H9 (cell line): ENCODE data around the gene PNMA8A. TPM values are rescaled to one million over a fixed set of nuclear protein-coding genes. Genes with fewer than 3 reads are reported as not detected.

Experiments used
- DNase-seq: peaks from one replicate; pipeline ENCODE4 v3.0.0-alpha.2; 2017
- H2AFZ ChIP-seq: one replicate; pipeline ENCODE4 v1.6.1; 2013; ENCODE audit warnings: mild to moderate bottlenecking, low read length, control low read depth, moderate library complexity
- H2AK5ac ChIP-seq: 2 replicates; pipeline ENCODE4 v1.6.1; 2013; ENCODE audit warnings: low read length, control low read depth, mixed read lengths; ENCODE audit not compliant: insufficient read length
- H2BK120ac ChIP-seq: one replicate; pipeline ENCODE4 v1.6.1; 2013; ENCODE audit warnings: low read depth, mild to moderate bottlenecking, low read length, control low read depth, inconsistent platforms; ENCODE audit not compliant: poor library complexity, severe bottlenecking
- H2BK12ac ChIP-seq: 2 replicates; pipeline ENCODE4 v1.6.1; 2013; ENCODE audit warnings: low read length, control low read depth, mixed read lengths, low read depth; ENCODE audit not compliant: insufficient read length
- H2BK15ac ChIP-seq: 2 replicates; pipeline ENCODE4 v1.6.1; 2013; ENCODE audit warnings: low read depth, low read length, control low read depth
- H2BK20ac ChIP-seq: one replicate; pipeline ENCODE4 v1.6.1; 2013; ENCODE audit warnings: low read depth, mild to moderate bottlenecking, low read length, control low read depth, inconsistent platforms; ENCODE audit not compliant: poor library complexity, severe bottlenecking
- H2BK5ac ChIP-seq: 2 replicates; pipeline ENCODE4 v1.6.1; 2013; ENCODE audit warnings: low read length, control low read depth, mixed read lengths; ENCODE audit not compliant: insufficient read length
- H3K14ac ChIP-seq: 2 replicates; pipeline ENCODE4 v1.6.1; 2013; ENCODE audit warnings: low read length, control low read depth; ENCODE audit not compliant: insufficient read depth
- H3K18ac ChIP-seq: 2 replicates; pipeline ENCODE4 v1.6.1; 2013; ENCODE audit warnings: low read depth, mild to moderate bottlenecking, mixed read lengths, low read length, control low read depth; ENCODE audit not compliant: insufficient read length
- H3K23ac ChIP-seq: 2 replicates; pipeline ENCODE4 v1.6.1; 2013; ENCODE audit warnings: low read length, control low read depth, mixed read lengths, low read depth; ENCODE audit not compliant: insufficient read length
- H3K23me2 ChIP-seq: 2 replicates; pipeline ENCODE4 v1.6.1; 2013; ENCODE audit warnings: low read depth, mild to moderate bottlenecking, mixed read lengths, low read length, control low read depth; ENCODE audit not compliant: insufficient read length, poor library complexity, severe bottlenecking
- H3K27ac ChIP-seq: 2 replicates; pipeline ENCODE4 v1.5.1; 2013; ENCODE audit warnings: low read length, control low read depth, mixed read lengths, low read depth; ENCODE audit not compliant: insufficient read length
- H3K27me3 ChIP-seq: 2 replicates; pipeline ENCODE4 v1.6.1; 2013; ENCODE audit warnings: low read length, control low read depth, inconsistent platforms; ENCODE audit not compliant: insufficient read depth
- H3K4ac ChIP-seq: 2 replicates; pipeline ENCODE4 v1.6.1; 2013; ENCODE audit warnings: low read depth, mild to moderate bottlenecking, control low read depth, inconsistent platforms, low read length, moderate library complexity
- H3K4me1 ChIP-seq: 2 replicates; pipeline ENCODE4 v1.6.1; 2013; ENCODE audit warnings: low read length, control low read depth, inconsistent platforms; ENCODE audit not compliant: insufficient read depth
- H3K4me2 ChIP-seq: 2 replicates; pipeline ENCODE4 v1.6.1; 2013; ENCODE audit warnings: low read length, control low read depth, mixed read lengths; ENCODE audit not compliant: insufficient read length, insufficient read depth
- H3K56ac ChIP-seq: 2 replicates; pipeline ENCODE4 v1.6.1; 2013; ENCODE audit warnings: low read depth, mild to moderate bottlenecking, mixed read lengths, low read length, control low read depth; ENCODE audit not compliant: insufficient read length
- H3K79me1 ChIP-seq: 2 replicates; pipeline ENCODE4 v1.6.1; 2013; ENCODE audit warnings: low read depth, mild to moderate bottlenecking, moderate library complexity, low read length, control low read depth, inconsistent platforms; ENCODE audit not compliant: insufficient read depth, poor library complexity, severe bottlenecking
- H3K79me2 ChIP-seq: 2 replicates; pipeline ENCODE4 v1.6.1; 2013; ENCODE audit warnings: low read length, control low read depth, inconsistent platforms; ENCODE audit not compliant: insufficient read depth
- H3K9ac ChIP-seq: 2 replicates; pipeline ENCODE4 v1.6.1; 2013; ENCODE audit warnings: low read length, control low read depth, mixed read lengths; ENCODE audit not compliant: insufficient read length; ENCODE audit errors: extremely low read depth
- H3K9me3 ChIP-seq: one replicate; pipeline ENCODE4 v1.6.1; 2013; ENCODE audit warnings: low read depth, low read length, inconsistent platforms; ENCODE audit not compliant: control insufficient read depth
- H3T11ph ChIP-seq: one replicate; pipeline ENCODE4 v1.6.1; 2013; ENCODE audit warnings: mild to moderate bottlenecking, low read length, control low read depth, inconsistent platforms
- H4K20me1 ChIP-seq: one replicate; pipeline ENCODE4 v1.6.1; 2013; ENCODE audit not compliant: control insufficient read depth, insufficient read length, insufficient read depth
- H4K5ac ChIP-seq: 2 replicates; pipeline ENCODE4 v1.6.1; 2013; ENCODE audit warnings: low read depth, mild to moderate bottlenecking, mixed read lengths, low read length, control low read depth; ENCODE audit not compliant: insufficient read length
- H4K8ac ChIP-seq: replicated peaks from 2 replicates; pipeline ENCODE4 v1.6.1; 2013; ENCODE audit warnings: low read length, control low read depth, mixed read lengths, low read depth; ENCODE audit not compliant: insufficient read length
- H4K91ac ChIP-seq: 2 replicates; pipeline ENCODE4 v1.6.1; 2013; ENCODE audit warnings: low read depth, mild to moderate bottlenecking, moderate library complexity, mixed read lengths, low read length, control low read depth; ENCODE audit not compliant: insufficient read length
- H3K27ac Mint-ChIP-seq, 3 experiments: 2 replicates in 2 of 3; 3 replicates in 1 of 3; pipeline ENCODE4 v1.8.0; 2020 to 2021; ENCODE audit warnings: mixed read lengths in 3 of 3, mild to moderate bottlenecking in 1 of 3, moderate library complexity in 1 of 3
- H3K27me3 Mint-ChIP-seq: 2 replicates; pipeline ENCODE4 v1.8.0; 2021; ENCODE audit warnings: low read depth, mild to moderate bottlenecking, moderate library complexity, mixed read lengths
- H3K36me3 Mint-ChIP-seq, 3 experiments: 2 replicates in 2 of 3; 3 replicates in 1 of 3; pipeline ENCODE4 v1.8.0; 2020 to 2021; ENCODE audit warnings: low read depth in 3 of 3, mixed read lengths in 3 of 3; ENCODE audit not compliant: insufficient read depth in 1 of 3
- H3K4me1 Mint-ChIP-seq, 2 experiments: 2 replicates each; pipeline ENCODE4 v1.8.0; 2020; ENCODE audit warnings: mixed read lengths in 2 of 2
- H3K4me3 Mint-ChIP-seq, 2 experiments: 2 replicates in 1 of 2; 3 replicates in 1 of 2; pipeline ENCODE4 v1.8.0; 2020 to 2021; ENCODE audit warnings: mild to moderate bottlenecking in 2 of 2, mixed read lengths in 2 of 2, moderate library complexity in 1 of 2
- H3K9me3 Mint-ChIP-seq, 2 experiments: 2 replicates in 1 of 2; 3 replicates in 1 of 2; pipeline ENCODE4 v1.8.0; 2020; ENCODE audit warnings: mild to moderate bottlenecking in 2 of 2, mixed read lengths in 2 of 2, moderate library complexity in 1 of 2
- CTCF ChIP-seq: fragments of 200-600 bp; sonication (generic); conservative IDR thresholded peaks from 3 replicates; pipeline ENCODE4 v1.8.0; 2021; ENCODE audit warnings: antibody characterized with exemption, mild to moderate bottlenecking
- WGBS: extraction: QIAGEN DNeasy Blood & Tissue Kit; methylation state at CpG from one replicate; pipeline ENCODE4 v1.1.7; 2013; ENCODE audit warnings: missing lambda C conversion rate, low lambda C conversion rate, mixed read lengths; ENCODE audit not compliant: insufficient read length; ENCODE audit errors: extremely low coverage; 5-methylcytosine and 5-hydroxymethylcytosine counted together
- total RNA-seq: library from RNA; stranded (reverse); gene quantifications from 2 replicates; pipeline ENCODE4 v1.2.1, GENCODE V29; 2021

PNMA8A gene
- total RNA-seq, 1 experiment from 2014 or later, result 22.6 TPM

- H2AFZ ChIP-seq, result no peak overlapping the region
- H3K4me1 ChIP-seq, result no peaks in the 10 kb centered on the region
- H3K79me1 ChIP-seq, result peaks cover 5% of the 10 kb centered on the region
- no peak overlapping the region for H2BK12ac ChIP-seq
- peak overlapping the region; percentile 60 for H3K4me2 ChIP-seq
- no peak overlapping the region for H3K14ac ChIP-seq
- Mint-ChIP-seq H3K27ac (no peak overlapping the region), H3K36me3 (peaks cover 24 to 34% (median 32%) of the 10 kb centered on the region in 3 experiments), H3K27me3 (peaks cover 12% of the 10 kb centered on the region), H3K4me3 (peak overlapping the region; percentile 72 to 80), H3K9me3 (no peaks in the 10 kb centered on the region), H3K4me1 (peaks cover 3 to 13% of the 10 kb centered on the region in 2 experiments; a peak in 3 of 4 replicates)
- H2BK15ac ChIP-seq, result no peak overlapping the region
- H3K23me2 ChIP-seq, result peaks cover 6% of the 10 kb centered on the region
- no peak for DNase-seq
- H2AK5ac ChIP-seq, result no peak overlapping the region
- H3K18ac ChIP-seq, result no peak overlapping the region
- H2BK5ac ChIP-seq, result no peak overlapping the region
- H3K79me2 ChIP-seq, result no peaks in the 10 kb centered on the region
- no peak overlapping the region for H3K4ac ChIP-seq
- no peak overlapping the region for H3K27ac ChIP-seq
- no peak overlapping the region for H3T11ph ChIP-seq
- no peak overlapping the region for H3K9ac ChIP-seq
- no CpG with 5 or more reads among the region's 11 CpGs for WGBS
- H4K5ac ChIP-seq, result no peak overlapping the region
- no peak overlapping the region for H4K91ac ChIP-seq
- no peak overlapping the region for H3K56ac ChIP-seq
- TF ChIP-seq CTCF, result no peak
- no peaks in the 10 kb centered on the region for H3K27me3 ChIP-seq
- no peak overlapping the region for H3K23ac ChIP-seq
- no peak overlapping the region for H4K8ac ChIP-seq
- H3K9me3 ChIP-seq, result no peaks in the 10 kb centered on the region
- H2BK20ac ChIP-seq, result no peak overlapping the region
- no peaks in the 10 kb centered on the region for H4K20me1 ChIP-seq
- H2BK120ac ChIP-seq, result no peak overlapping the region
Observed at GRCh38 chr19:46471811-46472543, 614 bp upstream of the PNMA8A start.
